K562 (cell line): ENCODE measurements around the gene MCF2. TPM values are rescaled to one million over a fixed set of nuclear protein-coding genes. Genes with fewer than 3 reads are reported as not detected.

Experiments used
- MITF ChIP-seq: IDR thresholded peaks from 2 replicates; pipeline ENCODE4 v1.6.1; 2014; ENCODE audit warnings: antibody characterized with exemption
- REST ChIP-seq, 2 experiments: fragments of 450-650 bp; formaldehyde crosslinking in 1 of 2; IDR thresholded peaks; 2 replicates each; pipeline versions ENCODE4 v1.4.0 to v1.6.1; 2014 to 2020; ENCODE audit warnings: mild to moderate bottlenecking in 2 of 2, borderline replicate concordance in 1 of 2, low read depth in 1 of 2
- SP2 ChIP-seq: IDR thresholded peaks from 2 replicates; pipeline ENCODE4 v1.6.1; 2011; ENCODE audit warnings: mild to moderate bottlenecking, low read depth, low read length, moderate library complexity; ENCODE audit not compliant: poor library complexity, severe bottlenecking; ENCODE audit errors: extremely low read depth
- ZNF644 ChIP-seq: fragments of 200-800 bp; sonication (Bioruptor generic); IDR thresholded peaks from 2 replicates; pipeline ENCODE4 v1.6.1; 2016; ENCODE audit warnings: low read depth, missing genetic modification characterization, missing compliant biosample characterization
- polyA plus RNA-seq, 8 experiments: library from polyadenylated mRNA; depleted of rRNA in 4 of 8; stranded (reverse) in 5 of 8; unstranded in 3 of 8; fragments of >200 nt; fragmentation: Nextera tagmentation in 2 of 8; fragmentation: Illumina TruSeq in 1 of 8; extraction: Ambion mirVana in 2 of 8; extraction: Trizol in 1 of 8; gene quantifications; 2 replicates each; pipeline versions ENCODE4 v1.2.1 to v1.2.3, GENCODE V29; 2011 to 2014; ENCODE audit warnings: inconsistent platforms in 1 of 8, missing spikeins in 1 of 8
- total RNA-seq, 7 experiments: library from RNA; depleted of rRNA in 6 of 7; stranded (reverse); fragments of >200 nt in 6 of 7; fragmentation: Illumina TruSeq in 2 of 7; extraction: Trizol in 2 of 7; gene quantifications; 2 replicates each; pipeline versions ENCODE4 v1.2.1 to v1.2.3, GENCODE V29; 2011 to 2021; ENCODE audit warnings: low replicate concordance in 1 of 7

Gene MCF2
- total and polyA plus RNA-seq, 9 of the 15 experiments (the other 6 are each of a cell fraction or from before 2014, with no cell fraction given), result 0.03 to 0.78 (median 0.08) TPM; not detected in 3

DNA sequence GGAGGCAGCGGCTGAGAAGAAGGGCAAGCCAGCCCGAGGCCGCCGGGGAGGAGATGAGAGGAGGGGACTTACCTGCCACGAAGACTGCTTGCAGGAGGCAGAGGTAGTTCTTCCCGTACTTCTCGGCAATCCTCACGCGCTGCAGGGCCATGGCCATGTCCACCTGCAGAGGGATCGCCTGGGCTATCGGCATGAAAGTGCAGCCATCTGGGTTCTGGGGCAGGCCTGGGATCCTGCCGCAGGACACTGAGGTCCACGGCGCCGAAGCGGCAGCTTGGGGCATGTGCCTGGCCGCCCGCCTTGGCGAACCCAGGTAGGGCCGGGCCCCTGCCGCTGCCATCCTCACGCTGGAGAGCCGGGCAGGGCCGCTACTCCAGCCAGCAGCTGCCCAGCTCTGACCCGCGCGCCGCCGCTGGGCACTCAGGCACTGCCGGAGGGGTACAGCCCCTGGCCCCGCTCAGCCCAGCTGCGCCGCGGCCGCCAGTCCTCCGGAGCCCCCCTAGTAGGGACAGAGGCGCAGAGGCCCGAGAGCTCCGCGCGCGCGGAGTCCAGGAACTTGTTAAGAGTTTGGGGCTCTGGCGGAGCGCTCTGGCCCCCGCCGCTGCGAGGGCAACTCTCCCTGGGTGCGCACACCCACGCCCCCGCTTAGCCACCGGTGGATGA is 16.0 kb downstream of the MCF2 start (continued):
- TF ChIP-seq REST (IDR thresholded peaks at IDR 0.05; ENCODE audit: borderline replicate concordance) (no peak), REST (CRISPR knock-in tag; IDR thresholded peaks at IDR 0.05; ENCODE audit: low read depth) (no peak), SP2 (no peak), ZNF644 (tag) (no peak), MITF (no peak)
